ENCODE measurements around the gene DGKE.
A peak's percentile ranks its signal among the peaks of the same experiment; 100 is the strongest.

DGKE gene

GRCh38 chr17:56815711-56816110, 18.2 kb upstream of the DGKE start:
- no peak for DNase-seq (ENCODE audit: low spot score)
- no peak for TF ChIP-seq CTCF (IDR thresholded peaks at IDR 0.05; ENCODE audit: extremely low read depth, missing control alignments)

GRCh38 chr17:56817066-56817465, 16.9 kb upstream of the DGKE start:
- no peak for DNase-seq (ENCODE audit: low spot score)
- no peak for TF ChIP-seq CTCF (IDR thresholded peaks at IDR 0.05; ENCODE audit: extremely low read depth, missing control alignments)

- no peak for TF ChIP-seq CTCF (IDR thresholded peaks at IDR 0.05; ENCODE audit: extremely low read depth, missing control alignments)
Measured at GRCh38 chr17:56819030-56819429, 14.9 kb upstream of the DGKE start.

GRCh38 chr17:56819431-56820145, 14.4 kb upstream of the DGKE start:
- DNase-seq (ENCODE audit: low spot score), result peak; percentile 82
- peak; percentile 67 for TF ChIP-seq CTCF (IDR thresholded peaks at IDR 0.05; ENCODE audit: extremely low read depth, missing control alignments)

More at GRCh38 chr17:56819030-56819429, 14.9 kb upstream of the DGKE start:
- DNase-seq (ENCODE audit: low spot score), result no peak

- TF ChIP-seq CTCF (IDR thresholded peaks at IDR 0.05; ENCODE audit: extremely low read depth, missing control alignments), result no peak
- DNase-seq (ENCODE audit: low spot score), result no peak
Measured at GRCh38 chr17:56820207-56820606, 13.7 kb upstream of the DGKE start.

- no peak for DNase-seq (ENCODE audit: low spot score)
- no peak for TF ChIP-seq CTCF (IDR thresholded peaks at IDR 0.05; ENCODE audit: extremely low read depth, missing control alignments)
Measured at GRCh38 chr17:56821847-56822534, 12.0 kb upstream of the DGKE start.

GRCh38 chr17:56822725-56823124, 11.2 kb upstream of the DGKE start:
- no peak for TF ChIP-seq CTCF (IDR thresholded peaks at IDR 0.05; ENCODE audit: extremely low read depth, missing control alignments)

More at GRCh38 chr17:56822725-56823124, 11.2 kb upstream of the DGKE start:
- no peak for DNase-seq (ENCODE audit: low spot score)
